Measurements from ENCODE around the gene NRIP1. TPM values are rescaled to one million over a fixed set of nuclear protein-coding genes. Genes with fewer than 3 reads are reported as not detected.

NRIP1 gene
- total RNA-seq, 2 donors from 2014 or later, result 11.9 to 30.9 TPM

- DNase-seq (ENCODE audit: low spot score) (no peak), ATAC-seq (ENCODE audit: insufficient number of reproducible peaks, low FRiP score, low read depth) (no peak)
- H3K27ac ChIP-seq, result no peak overlapping the region
- H3K4me1 ChIP-seq (ENCODE audit: control insufficient read depth in 1 of 2, low read depth in 2 of 2), result no peaks in the 10 kb centered on the region
- no peak overlapping the region for H3K4me3 ChIP-seq
- H3K27me3 ChIP-seq (replicated peaks; ENCODE audit: insufficient read depth), result no peaks in the 10 kb centered on the region
- no peaks in the 10 kb centered on the region for H3K9me3 ChIP-seq
- no peaks in the 10 kb centered on the region for H3K36me3 ChIP-seq
- TF ChIP-seq CTCF (IDR thresholded peaks at IDR 0.05), result no peak
Measured at GRCh38 chr21:14959343-14959742, 105.5 kb downstream of the NRIP1 start.

- Histone ChIP-seq H3K36me3 (no peaks in the 10 kb centered on the region), H3K9me3 (no peaks in the 10 kb centered on the region), H3K27ac (no peak overlapping the region), H3K27me3 (replicated peaks; ENCODE audit: insufficient read depth) (no peaks in the 10 kb centered on the region), H3K4me1 (ENCODE audit: control insufficient read depth in 1 of 2, low read depth in 2 of 2) (no peaks in the 10 kb centered on the region), H3K4me3 (no peak overlapping the region)
- no peak for TF ChIP-seq CTCF (IDR thresholded peaks at IDR 0.05)
- ATAC-seq (ENCODE audit: insufficient number of reproducible peaks, low FRiP score, low read depth) (no peak), DNase-seq (ENCODE audit: low spot score) (no peak)
Measured at GRCh38 chr21:14957836-14958235, 107.0 kb downstream of the NRIP1 start.

- TF ChIP-seq CTCF (IDR thresholded peaks at IDR 0.05), result no peak
- DNase-seq (ENCODE audit: low spot score), result no peak
- no peaks in the 10 kb centered on the region for H3K27me3 ChIP-seq (replicated peaks; ENCODE audit: insufficient read depth)
- no peak overlapping the region for H3K27ac ChIP-seq
- no peak for ATAC-seq (ENCODE audit: insufficient number of reproducible peaks, low FRiP score, low read depth)
- H3K9me3 ChIP-seq, result no peaks in the 10 kb centered on the region
- H3K4me1 ChIP-seq (ENCODE audit: control insufficient read depth in 1 of 2, low read depth in 2 of 2), result no peaks in the 10 kb centered on the region
- no peaks in the 10 kb centered on the region for H3K36me3 ChIP-seq
- H3K4me3 ChIP-seq, result no peak overlapping the region
Measured at GRCh38 chr21:14956807-14957206, 108.0 kb downstream of the NRIP1 start.

- H3K4me3 ChIP-seq, result no peak overlapping the region
- H3K27ac ChIP-seq, result no peak overlapping the region
- no peaks in the 10 kb centered on the region for H3K36me3 ChIP-seq
- no peaks in the 10 kb centered on the region for H3K27me3 ChIP-seq (replicated peaks; ENCODE audit: insufficient read depth)
- DNase-seq (ENCODE audit: low spot score) (no peak), ATAC-seq (ENCODE audit: insufficient number of reproducible peaks, low FRiP score, low read depth) (no peak)
- no peaks in the 10 kb centered on the region for H3K9me3 ChIP-seq
- no peak for TF ChIP-seq CTCF (IDR thresholded peaks at IDR 0.05)
- H3K4me1 ChIP-seq (ENCODE audit: control insufficient read depth in 1 of 2, low read depth in 2 of 2), result no peaks in the 10 kb centered on the region
Measured at GRCh38 chr21:14955936-14956520, 108.8 kb downstream of the NRIP1 start.

- Histone ChIP-seq H3K4me1 (ENCODE audit: control insufficient read depth in 1 of 2, low read depth in 2 of 2) (no peaks in the 10 kb centered on the region), H3K4me3 (no peak overlapping the region), H3K36me3 (no peaks in the 10 kb centered on the region), H3K27me3 (replicated peaks; ENCODE audit: insufficient read depth) (no peaks in the 10 kb centered on the region), H3K27ac (no peak overlapping the region), H3K9me3 (no peaks in the 10 kb centered on the region)
- ATAC-seq (ENCODE audit: insufficient number of reproducible peaks, low FRiP score, low read depth) (no peak), DNase-seq (ENCODE audit: low spot score) (no peak)
- TF ChIP-seq CTCF (IDR thresholded peaks at IDR 0.05), result no peak
Measured at GRCh38 chr21:14952916-14953315, 111.9 kb downstream of the NRIP1 start.
